ENCODE measurements around the gene SNX9.

Gene SNX9

DNA sequence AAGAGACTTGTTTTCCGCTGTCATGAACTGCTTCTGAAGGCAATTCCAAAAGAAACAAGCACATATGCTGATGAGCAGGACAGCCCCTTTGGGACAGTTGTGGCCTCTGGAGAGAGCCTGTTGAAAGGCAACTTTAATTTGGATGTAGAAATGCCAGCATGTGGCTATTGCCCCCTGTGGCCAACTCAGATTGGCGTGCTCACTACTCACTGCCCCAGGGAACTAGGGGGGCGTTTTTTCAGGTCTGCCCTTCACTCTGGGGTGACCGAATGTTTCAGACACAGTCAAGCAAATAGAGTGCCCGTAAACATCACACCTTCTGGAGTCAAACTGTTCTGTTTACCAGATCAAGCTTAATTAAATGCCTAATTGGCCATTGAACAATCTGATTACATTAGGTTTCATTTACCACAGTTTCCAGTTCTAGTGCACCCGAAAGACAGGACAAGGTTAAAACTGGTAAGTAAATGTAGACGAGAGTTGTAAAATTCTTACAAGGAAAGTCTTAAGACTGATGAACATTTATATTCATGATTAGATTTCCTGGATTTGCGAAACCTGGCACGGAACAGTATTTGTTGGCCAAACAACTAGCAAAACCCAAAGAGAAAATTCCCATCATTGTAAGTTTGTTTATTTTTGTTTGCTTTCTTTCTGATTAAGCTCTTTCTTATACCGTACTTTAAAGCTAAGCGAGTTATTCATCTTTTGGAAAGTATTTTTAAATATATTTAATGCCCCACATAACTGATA, 82.7 kb downstream of the SNX9 start:
- Histone ChIP-seq H3K36me3 (ENCODE audit: control insufficient read depth in 2 of 2, insufficient read depth in 2 of 2, low read length in 2 of 2) (peaks cover 22 to 33% of the 10 kb centered on the region in 2 donors), H3K9ac (ENCODE audit: low read length in 2 of 2) (no peak overlapping the region), H3K4me3 (ENCODE audit: low read length in 2 of 2) (no peak overlapping the region), H3K4me1 (ENCODE audit: control insufficient read depth, insufficient read depth, low read length) (no peaks in the 10 kb centered on the region), H3K27ac (ENCODE audit: low read length) (no peak overlapping the region), H3K27me3 (ENCODE audit: control insufficient read depth in 1 of 2, insufficient read depth in 2 of 2, low read length in 2 of 2) (no peaks in the 10 kb centered on the region), H3K9me3 (ENCODE audit: control insufficient read depth in 2 of 2, low read length in 2 of 2) (no peaks in the 10 kb centered on the region)

GRCh38 chr6:157906537-157907061, 83.6 kb downstream of the SNX9 start:
- H3K9me3 ChIP-seq (ENCODE audit: control insufficient read depth in 2 of 2, low read length in 2 of 2), result no peaks in the 10 kb centered on the region
- peaks cover 25 to 33% of the 10 kb centered on the region in 2 donors for H3K36me3 ChIP-seq (ENCODE audit: control insufficient read depth in 2 of 2, insufficient read depth in 2 of 2, low read length in 2 of 2)
- no peaks in the 10 kb centered on the region for H3K27me3 ChIP-seq (ENCODE audit: control insufficient read depth in 1 of 2, insufficient read depth in 2 of 2, low read length in 2 of 2)
- no peak overlapping the region for H3K27ac ChIP-seq (ENCODE audit: low read length)
- no peaks in the 10 kb centered on the region for H3K4me1 ChIP-seq (ENCODE audit: control insufficient read depth, insufficient read depth, low read length)
- H3K9ac ChIP-seq (ENCODE audit: low read length in 2 of 2), result no peak overlapping the region
- H3K4me3 ChIP-seq (ENCODE audit: low read length in 2 of 2), result no peak overlapping the region

DNA sequence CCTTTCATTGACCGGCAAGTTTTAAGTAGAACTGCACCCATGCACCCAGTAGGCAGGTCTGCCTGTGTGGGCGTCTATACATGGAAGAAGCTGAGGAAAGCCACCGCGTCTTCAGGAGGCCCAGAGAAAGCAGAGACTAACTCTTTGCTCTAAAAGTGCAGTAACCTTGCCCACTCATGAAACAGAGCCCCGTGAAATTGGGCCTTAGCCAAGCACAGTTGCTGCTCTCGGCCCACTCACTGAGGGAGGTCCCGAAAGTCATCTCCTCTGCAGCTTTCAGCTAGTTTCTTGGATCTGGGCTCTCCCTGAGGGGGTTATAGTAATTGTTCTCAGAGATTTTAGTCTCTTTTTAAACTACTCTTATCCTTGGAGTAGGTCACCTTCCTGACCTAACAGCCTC, 84.6 kb downstream of the SNX9 start:
- H3K36me3 ChIP-seq (ENCODE audit: control insufficient read depth in 2 of 2, insufficient read depth in 2 of 2, low read length in 2 of 2), result peaks cover 22 to 32% of the 10 kb centered on the region in 2 donors
- no peaks in the 10 kb centered on the region for H3K4me1 ChIP-seq (ENCODE audit: control insufficient read depth, insufficient read depth, low read length)
- H3K27ac ChIP-seq (ENCODE audit: low read length), result no peak overlapping the region
- no peaks in the 10 kb centered on the region for H3K27me3 ChIP-seq (ENCODE audit: control insufficient read depth in 1 of 2, insufficient read depth in 2 of 2, low read length in 2 of 2)
- H3K4me3 ChIP-seq (ENCODE audit: low read length in 2 of 2), result no peak overlapping the region
- H3K9ac ChIP-seq (ENCODE audit: low read length in 2 of 2), result no peak overlapping the region
- H3K9me3 ChIP-seq (ENCODE audit: control insufficient read depth in 2 of 2, low read length in 2 of 2), result no peaks in the 10 kb centered on the region

DNA sequence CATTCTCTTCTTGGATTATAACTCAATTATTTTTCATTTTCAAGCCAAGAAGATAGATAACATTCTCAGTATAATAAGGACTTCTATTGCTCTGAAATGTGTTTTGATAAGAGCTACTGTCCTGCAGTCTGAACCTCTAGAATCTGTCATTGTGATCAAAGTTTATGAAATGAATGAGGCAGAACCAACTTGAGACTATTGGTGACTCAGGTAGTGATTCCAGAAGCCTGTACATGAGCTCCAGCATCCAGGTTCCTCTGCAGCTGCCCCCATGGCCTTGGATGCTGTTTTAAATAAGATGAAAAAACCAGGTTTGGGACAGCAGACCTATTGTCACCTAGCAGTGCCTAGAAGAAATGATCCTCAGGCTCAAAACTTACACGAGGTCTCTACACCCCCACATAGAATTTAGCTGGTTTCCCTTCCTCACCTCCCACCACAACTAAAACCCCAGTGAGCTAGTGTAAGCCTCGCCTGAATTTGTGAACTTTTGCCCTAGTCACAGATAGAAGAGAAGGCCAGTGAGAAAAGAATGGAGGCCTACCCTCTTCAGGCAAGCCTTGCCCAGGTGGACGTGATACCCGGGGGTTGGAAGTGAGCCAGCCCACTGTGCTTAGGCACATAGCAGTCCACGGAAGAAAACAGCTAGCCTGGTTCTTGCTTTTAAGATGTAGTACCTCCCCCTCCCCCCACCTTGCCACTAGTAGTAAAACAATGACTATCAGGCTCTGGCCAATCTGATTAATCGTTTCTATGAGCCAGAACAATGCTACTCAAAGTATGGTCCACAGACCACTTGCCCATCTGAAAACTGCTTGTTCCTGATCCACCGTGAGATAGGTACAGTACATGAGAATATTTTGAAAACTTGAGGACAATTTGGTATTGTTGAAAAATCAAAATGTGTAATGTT, 85.6 kb downstream of the SNX9 start:
- no peak overlapping the region for H3K27ac ChIP-seq (ENCODE audit: low read length)
- no peaks in the 10 kb centered on the region for H3K27me3 ChIP-seq (ENCODE audit: control insufficient read depth in 1 of 2, insufficient read depth in 2 of 2, low read length in 2 of 2)
- no peaks in the 10 kb centered on the region for H3K9me3 ChIP-seq (ENCODE audit: control insufficient read depth in 2 of 2, low read length in 2 of 2)
- no peak overlapping the region for H3K9ac ChIP-seq (ENCODE audit: low read length in 2 of 2)
- H3K4me1 ChIP-seq (ENCODE audit: control insufficient read depth, insufficient read depth, low read length), result no peaks in the 10 kb centered on the region
- H3K4me3 ChIP-seq (ENCODE audit: low read length in 2 of 2), result no peak overlapping the region
- peaks cover 18 to 29% of the 10 kb centered on the region in 2 donors for H3K36me3 ChIP-seq (ENCODE audit: control insufficient read depth in 2 of 2, insufficient read depth in 2 of 2, low read length in 2 of 2)

DNA sequence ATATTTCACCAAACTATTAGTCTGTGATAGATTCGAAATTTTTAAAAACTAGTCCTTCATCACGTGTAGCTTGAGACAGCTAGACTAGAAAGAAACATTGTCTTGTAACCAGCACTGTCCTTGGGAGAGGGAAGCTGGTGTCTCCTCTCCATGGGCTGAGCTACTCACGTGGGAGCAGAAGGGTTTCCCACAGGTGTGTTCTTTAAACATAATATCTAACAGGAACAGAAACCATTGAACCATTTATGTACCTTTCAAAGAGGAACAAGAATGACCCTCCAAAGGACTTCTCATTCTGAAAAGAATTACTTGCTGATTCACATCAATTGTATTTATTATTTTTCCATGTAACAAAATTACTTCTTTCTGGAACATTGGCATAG, 86.2 kb downstream of the SNX9 start:
- Histone ChIP-seq H3K27ac (ENCODE audit: low read length) (no peak overlapping the region), H3K9ac (ENCODE audit: low read length in 2 of 2) (no peak overlapping the region), H3K4me1 (ENCODE audit: control insufficient read depth, insufficient read depth, low read length) (no peaks in the 10 kb centered on the region), H3K36me3 (ENCODE audit: control insufficient read depth in 2 of 2, insufficient read depth in 2 of 2, low read length in 2 of 2) (peaks cover 18 to 30% of the 10 kb centered on the region in 2 donors), H3K27me3 (ENCODE audit: control insufficient read depth in 1 of 2, insufficient read depth in 2 of 2, low read length in 2 of 2) (no peaks in the 10 kb centered on the region), H3K4me3 (ENCODE audit: low read length in 2 of 2) (no peak overlapping the region), H3K9me3 (ENCODE audit: control insufficient read depth in 2 of 2, low read length in 2 of 2) (no peaks in the 10 kb centered on the region)

DNA sequence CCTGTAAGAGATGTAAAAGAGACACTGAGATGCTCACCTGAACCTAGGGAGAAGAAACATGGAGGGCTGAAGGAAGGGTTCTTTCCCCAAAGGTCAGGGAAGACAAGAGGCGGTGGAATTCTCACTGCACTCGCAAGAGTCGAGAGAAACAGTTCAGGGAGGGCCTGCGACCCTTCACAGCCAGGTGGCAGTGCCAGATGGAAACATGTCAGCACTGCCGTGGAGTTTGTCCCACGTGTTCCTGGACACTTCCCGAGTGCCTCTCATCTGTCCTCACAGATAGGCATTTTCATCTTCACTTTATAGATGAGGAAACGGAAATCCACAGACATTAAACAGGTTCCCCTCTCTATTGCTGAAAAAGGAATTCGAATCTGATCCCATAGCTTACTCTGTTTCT, 88.2 kb downstream of the SNX9 start:
- peaks cover 23 to 24% of the 10 kb centered on the region in 2 donors for H3K36me3 ChIP-seq (ENCODE audit: control insufficient read depth in 2 of 2, insufficient read depth in 2 of 2, low read length in 2 of 2)
- H3K9me3 ChIP-seq (ENCODE audit: control insufficient read depth in 2 of 2, low read length in 2 of 2), result no peaks in the 10 kb centered on the region
- no peak overlapping the region for H3K27ac ChIP-seq (ENCODE audit: low read length)
- H3K4me1 ChIP-seq (ENCODE audit: control insufficient read depth, insufficient read depth, low read length), result no peaks in the 10 kb centered on the region
- H3K9ac ChIP-seq (ENCODE audit: low read length in 2 of 2), result no peak overlapping the region
- H3K4me3 ChIP-seq (ENCODE audit: low read length in 2 of 2), result no peak overlapping the region
- no peaks in the 10 kb centered on the region for H3K27me3 ChIP-seq (ENCODE audit: control insufficient read depth in 1 of 2, insufficient read depth in 2 of 2, low read length in 2 of 2)

- H3K9ac ChIP-seq (ENCODE audit: low read length in 2 of 2), result no peak overlapping the region
- H3K4me3 ChIP-seq (ENCODE audit: low read length in 2 of 2), result no peak overlapping the region
- H3K27me3 ChIP-seq (ENCODE audit: control insufficient read depth in 1 of 2, insufficient read depth in 2 of 2, low read length in 2 of 2), result no peaks in the 10 kb centered on the region
- no peaks in the 10 kb centered on the region for H3K9me3 ChIP-seq (ENCODE audit: control insufficient read depth in 2 of 2, low read length in 2 of 2)
- H3K36me3 ChIP-seq (ENCODE audit: control insufficient read depth in 2 of 2, insufficient read depth in 2 of 2, low read length in 2 of 2), result peaks cover 20 to 23% of the 10 kb centered on the region in 2 donors
- H3K4me1 ChIP-seq (ENCODE audit: control insufficient read depth, insufficient read depth, low read length), result no peaks in the 10 kb centered on the region
- H3K27ac ChIP-seq (ENCODE audit: low read length), result no peak overlapping the region
These were observed 88.7 kb downstream of the SNX9 start for GRCh38 chr6:157911786-157912185.

DNA sequence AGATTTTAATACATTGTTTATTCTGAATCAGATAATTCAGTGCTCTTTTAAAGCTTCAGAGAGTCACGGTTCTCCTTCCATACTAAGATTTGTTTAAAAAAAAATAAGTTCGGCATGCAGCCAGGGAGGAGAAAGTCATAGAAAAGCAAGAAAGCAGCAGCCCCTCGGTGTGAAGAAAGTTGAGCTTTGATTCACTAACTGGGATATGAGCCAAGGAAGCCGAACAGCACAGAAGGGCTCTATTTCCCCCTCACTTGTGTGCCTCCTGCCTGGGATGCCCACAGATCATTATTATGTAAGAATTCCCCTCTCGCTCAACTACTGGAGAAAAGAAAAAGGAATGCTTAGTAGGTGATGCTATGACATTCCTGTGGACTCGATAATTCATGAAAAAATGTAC, 89.3 kb downstream of the SNX9 start:
- H3K36me3 ChIP-seq (ENCODE audit: control insufficient read depth in 2 of 2, insufficient read depth in 2 of 2, low read length in 2 of 2), result peaks cover 20 to 23% of the 10 kb centered on the region in 2 donors
- no peaks in the 10 kb centered on the region for H3K4me1 ChIP-seq (ENCODE audit: control insufficient read depth, insufficient read depth, low read length)
- no peak overlapping the region for H3K9ac ChIP-seq (ENCODE audit: low read length in 2 of 2)
- no peak overlapping the region for H3K4me3 ChIP-seq (ENCODE audit: low read length in 2 of 2)
- no peaks in the 10 kb centered on the region for H3K9me3 ChIP-seq (ENCODE audit: control insufficient read depth in 2 of 2, low read length in 2 of 2)
- no peaks in the 10 kb centered on the region for H3K27me3 ChIP-seq (ENCODE audit: control insufficient read depth in 1 of 2, insufficient read depth in 2 of 2, low read length in 2 of 2)
- H3K27ac ChIP-seq (ENCODE audit: low read length), result no peak overlapping the region

DNA sequence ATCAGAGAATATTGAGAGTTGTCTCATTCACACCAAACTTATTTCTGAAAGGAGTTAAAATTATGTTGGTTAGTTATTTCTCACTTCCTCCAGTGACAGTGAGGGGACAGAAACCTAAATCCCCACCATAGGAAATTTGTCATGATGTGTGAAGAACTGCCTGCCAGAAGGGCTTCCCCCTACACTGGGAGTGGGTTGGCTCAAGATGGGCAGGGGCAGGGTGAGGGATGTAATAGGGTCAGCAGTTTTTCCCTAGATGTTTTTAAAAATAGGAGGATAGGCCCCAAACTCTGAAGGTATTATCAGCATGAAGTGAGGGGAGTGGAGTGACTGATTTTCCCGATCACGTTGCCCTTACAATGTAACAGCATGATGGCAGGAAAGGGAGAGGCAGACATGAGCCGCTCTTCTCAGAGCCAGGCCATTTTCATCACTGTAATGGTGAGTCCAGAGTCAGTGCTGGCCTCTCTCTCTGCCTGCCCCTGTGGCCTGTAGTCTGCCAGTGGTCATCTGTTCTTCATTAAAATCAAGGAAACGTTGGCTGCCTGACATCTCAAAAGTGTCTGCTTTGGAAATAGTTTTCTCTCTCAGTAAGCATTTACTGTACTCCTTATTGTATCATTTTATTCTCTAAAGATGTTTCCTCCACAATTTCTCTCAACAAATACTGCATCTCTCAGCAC, 98.8 kb downstream of the SNX9 start:
- H3K36me3 ChIP-seq (ENCODE audit: control insufficient read depth in 2 of 2, insufficient read depth in 2 of 2, low read length in 2 of 2), result peaks cover 26 to 33% of the 10 kb centered on the region in 2 donors

DNA sequence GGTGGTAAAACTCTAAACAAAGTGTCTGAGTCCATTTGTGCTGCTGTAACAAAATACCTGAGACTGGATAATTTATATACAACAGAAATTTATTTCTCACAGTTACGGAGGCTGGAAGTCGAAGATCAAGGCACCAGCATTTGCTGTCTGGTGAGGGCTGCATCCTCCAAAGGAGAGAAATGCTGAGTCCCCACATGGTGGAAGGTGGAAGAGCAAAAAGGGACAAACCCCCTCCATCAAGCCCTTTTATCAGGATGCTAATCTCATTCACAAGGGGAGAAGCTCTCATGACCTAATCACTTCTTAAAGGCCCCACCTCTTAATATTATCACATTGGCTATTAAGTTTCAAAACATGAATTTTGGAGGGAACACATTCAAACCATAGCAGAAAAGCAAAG, 102.7 kb downstream of the SNX9 start:
- H3K4me3 ChIP-seq (ENCODE audit: low read length in 2 of 2), result no peak overlapping the region
- H3K36me3 ChIP-seq (ENCODE audit: control insufficient read depth in 2 of 2, insufficient read depth in 2 of 2, low read length in 2 of 2), result peaks cover 40 to 41% of the 10 kb centered on the region in 2 donors
- no peaks in the 10 kb centered on the region for H3K27me3 ChIP-seq (ENCODE audit: control insufficient read depth in 1 of 2, insufficient read depth in 2 of 2, low read length in 2 of 2)
- no peaks in the 10 kb centered on the region for H3K9me3 ChIP-seq (ENCODE audit: control insufficient read depth in 2 of 2, low read length in 2 of 2)
- H3K27ac ChIP-seq (ENCODE audit: low read length), result no peak overlapping the region
- H3K4me1 ChIP-seq (ENCODE audit: control insufficient read depth, insufficient read depth, low read length), result no peaks in the 10 kb centered on the region
- H3K9ac ChIP-seq (ENCODE audit: low read length in 2 of 2), result no peak overlapping the region

More for the DNA sequence above, 98.8 kb downstream of the SNX9 start:
- no peak overlapping the region for H3K9ac ChIP-seq (ENCODE audit: low read length in 2 of 2)
- no peak overlapping the region for H3K4me3 ChIP-seq (ENCODE audit: low read length in 2 of 2)
- peaks cover 0 to 3% of the 10 kb centered on the region in 2 donors for H3K9me3 ChIP-seq (ENCODE audit: control insufficient read depth in 2 of 2, low read length in 2 of 2)
- H3K27me3 ChIP-seq (ENCODE audit: control insufficient read depth in 1 of 2, insufficient read depth in 2 of 2, low read length in 2 of 2), result no peaks in the 10 kb centered on the region
- H3K27ac ChIP-seq (ENCODE audit: low read length), result no peak overlapping the region
- no peaks in the 10 kb centered on the region for H3K4me1 ChIP-seq (ENCODE audit: control insufficient read depth, insufficient read depth, low read length)

All from stomach smooth muscle (tissue), 2 donors.